Urothelium cell line (cell line): ENCODE data around the gene KCTD17.

ENCODE experiments used
- DNase-seq: peaks from one replicate; pipeline ENCODE4 v3.0.0; 2011; ENCODE audit warnings: low spot score, mixed read lengths
- FAIRE-seq: peaks from 2 replicates; lab custom pipeline; 2011; peaks lifted over from hg19 to GRCh38; lab: Jason Lieb, UNC

KCTD17 gene

GRCh38 chr22:37097346-37097745 lies 45.8 kb downstream of the KCTD17 start:
- no peak for DNase-seq
- FAIRE-seq = no peak

DNA sequence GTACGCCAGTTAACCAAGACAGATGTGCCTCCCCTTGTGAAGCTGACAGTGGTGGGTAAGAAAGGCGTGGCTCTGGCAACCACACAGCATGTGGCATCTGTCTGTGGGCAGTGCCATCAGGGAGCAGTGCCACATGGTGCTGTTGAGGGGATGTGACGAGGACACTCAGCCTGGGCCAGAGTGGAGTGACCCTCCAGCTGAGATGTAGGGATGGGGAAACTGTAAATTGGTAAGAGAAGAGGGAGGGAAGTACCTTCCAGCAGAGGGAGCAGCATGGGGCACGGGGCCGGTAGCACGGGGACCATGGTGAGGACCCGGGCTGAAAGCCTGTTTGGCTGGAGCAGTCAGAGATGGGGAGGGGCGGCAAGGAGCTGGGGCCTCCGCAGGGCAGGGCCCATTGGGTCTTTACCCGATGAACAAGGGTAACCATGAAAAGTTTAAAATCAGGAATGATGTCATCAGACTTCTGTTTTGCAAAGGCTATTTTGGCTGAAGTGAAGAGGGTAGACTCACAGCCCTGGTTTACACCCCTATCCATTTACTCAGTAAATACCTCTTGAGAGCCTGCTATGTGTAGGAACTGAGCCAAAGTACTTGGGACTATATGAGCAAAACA lies 47.5 kb downstream of the KCTD17 start:
- DNase-seq = no peak

GRCh38 chr22:37100589-37101127 lies 49.1 kb downstream of the KCTD17 start:
- DNase-seq (no peak), FAIRE-seq (no peak)

More for the DNA sequence above, 47.5 kb downstream of the KCTD17 start:
- FAIRE-seq = peak; percentile 68

- DNase-seq = no peak
- FAIRE-seq = no peak
Observed at GRCh38 chr22:37101311-37102066, 49.9 kb downstream of the KCTD17 start.

GRCh38 chr22:37103151-37103550 lies 51.6 kb downstream of the KCTD17 start:
- FAIRE-seq (no peak), DNase-seq (no peak)

DNA sequence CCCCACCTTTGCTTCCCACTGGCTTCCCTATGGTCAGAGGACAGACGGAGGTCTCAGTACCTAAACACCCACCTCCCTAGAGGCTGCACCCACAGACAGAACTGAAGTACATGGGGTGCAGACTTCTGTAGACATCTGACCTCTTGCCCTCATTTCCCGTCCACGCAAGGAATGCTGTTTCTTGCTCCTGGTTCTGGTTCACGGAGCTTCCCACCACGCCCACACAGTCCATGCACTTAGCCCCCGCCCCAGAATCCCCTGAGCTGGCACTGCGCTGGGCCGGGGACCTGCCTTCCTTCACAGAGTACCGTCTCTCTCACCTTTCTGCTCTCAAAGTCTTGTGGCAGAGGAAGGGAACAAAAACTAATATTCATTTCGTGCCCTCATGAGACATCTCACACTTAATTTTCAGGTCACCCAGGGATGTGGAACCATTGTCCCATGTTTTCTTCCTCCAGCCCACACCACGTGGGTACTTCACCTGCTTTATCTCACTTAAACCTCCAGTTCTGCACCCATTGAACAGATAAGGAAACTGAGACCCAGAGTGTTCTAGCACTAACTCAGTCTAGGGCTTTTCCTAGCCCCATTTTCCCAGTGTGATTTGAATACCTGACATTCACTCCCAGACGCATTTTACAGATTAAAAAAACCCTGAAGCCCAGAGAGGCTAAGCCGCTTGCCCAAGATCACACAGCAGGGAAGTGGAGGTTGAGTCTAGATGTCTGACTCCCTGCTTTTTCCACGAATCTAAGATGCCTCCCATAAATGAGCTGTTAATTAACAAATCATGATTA lies 52.3 kb downstream of the KCTD17 start:
- FAIRE-seq = no peak

DNA sequence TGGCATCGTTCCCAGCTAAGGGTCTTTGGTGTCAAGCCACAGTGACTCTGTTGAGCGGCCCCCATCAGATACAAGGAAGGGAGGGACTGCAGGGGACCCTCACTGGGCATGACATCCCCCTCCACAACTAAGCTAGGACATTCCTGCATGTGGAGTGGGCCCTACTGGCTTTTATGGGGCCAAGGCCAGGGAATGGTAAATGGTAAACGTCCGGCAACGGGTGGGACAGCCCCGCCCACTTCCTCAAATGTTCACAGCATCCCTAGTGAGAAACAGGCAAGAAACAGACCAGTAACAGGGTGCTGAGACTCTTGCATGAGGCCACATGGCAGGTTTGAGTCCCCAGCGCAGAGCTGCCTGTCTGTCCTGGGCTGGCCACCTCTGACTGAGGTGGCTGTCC lies 53.6 kb downstream of the KCTD17 start:
- DNase-seq = no peak
- no peak for FAIRE-seq

More for the DNA sequence above, 52.3 kb downstream of the KCTD17 start:
- DNase-seq = no peak

GRCh38 chr22:37105990-37106389 lies 54.4 kb downstream of the KCTD17 start:
- DNase-seq = no peak
- no peak for FAIRE-seq

- DNase-seq (no peak), FAIRE-seq (no peak)
Observed at GRCh38 chr22:37107816-37108621, 56.5 kb downstream of the KCTD17 start.

DNA sequence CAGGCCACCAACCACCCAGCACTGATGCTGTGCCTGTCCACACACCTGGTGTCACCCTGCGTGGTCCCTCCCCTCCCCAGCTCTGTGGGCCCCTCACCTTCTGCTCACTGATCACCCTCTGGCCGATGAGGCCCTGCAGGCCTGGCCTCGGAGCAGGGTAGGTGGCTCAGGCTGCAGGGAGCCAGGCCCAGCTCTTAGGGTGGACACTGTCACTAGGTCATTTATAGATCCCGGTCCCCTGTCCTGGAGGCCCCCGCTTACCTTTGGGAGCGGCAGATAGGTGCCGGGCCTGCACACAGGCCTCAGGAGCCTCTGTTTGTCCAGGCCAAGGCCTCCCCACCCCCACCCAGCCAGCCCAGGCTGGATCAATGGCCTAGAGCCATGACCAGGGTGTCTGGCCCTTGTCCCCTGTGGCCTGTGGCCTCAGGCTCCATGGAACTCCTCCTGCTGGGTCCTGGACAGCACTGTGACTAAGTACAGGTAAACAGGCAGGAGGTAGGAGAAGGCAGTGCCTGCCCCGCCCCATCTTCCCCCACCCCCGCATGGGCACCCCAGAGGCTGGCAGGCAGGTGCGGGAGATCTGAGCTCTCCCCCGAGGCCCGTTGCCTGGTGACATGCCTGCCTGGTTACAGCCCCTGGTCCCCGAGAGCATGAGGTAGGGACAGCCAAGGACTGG lies 57.8 kb downstream of the KCTD17 start, which contains the start of gene TMPRSS6:
Gene TMPRSS6 (minus strand): TSS at position 472 of the 676 bp plus-strand sequence. CDS start 6,296 bp downstream, outside the sequence.
- DNase-seq (no peak), FAIRE-seq (no peak)

- DNase-seq = no peak
- FAIRE-seq = peak; percentile 99
Observed at GRCh38 chr22:37111156-37111717, 59.7 kb downstream of the KCTD17 start.

DNA sequence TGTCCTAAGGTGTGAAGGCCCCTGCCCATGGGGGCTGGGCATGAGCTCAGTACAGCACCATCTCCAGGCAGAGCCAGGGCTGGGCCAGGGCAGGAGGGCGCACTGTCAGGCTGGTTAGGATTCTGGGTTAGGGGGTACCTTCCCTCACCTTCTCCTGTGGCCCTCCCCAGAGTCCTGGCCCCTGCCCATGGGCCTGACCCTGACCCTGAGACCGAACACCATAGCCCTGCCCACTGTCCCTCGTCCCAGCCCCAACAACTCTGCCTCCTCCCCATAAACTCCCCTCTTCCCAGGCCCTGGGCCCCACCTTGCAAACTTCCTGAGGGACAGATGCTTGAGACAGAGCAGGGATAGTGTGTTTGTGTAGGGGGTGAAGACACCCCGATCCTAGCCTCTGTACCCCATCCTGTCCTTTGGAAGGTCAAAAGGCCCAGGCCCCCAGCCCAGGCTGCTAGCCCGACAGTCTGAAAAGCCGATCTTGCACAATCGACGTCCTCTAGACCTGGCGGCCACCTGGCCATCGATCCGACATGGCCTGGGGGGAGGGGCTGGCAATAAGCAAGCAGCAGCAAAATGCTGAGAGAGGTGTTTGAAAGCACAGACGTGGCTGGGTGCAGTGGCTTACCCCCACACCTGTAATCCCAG lies 60.7 kb downstream of the KCTD17 start:
- DNase-seq = no peak
- FAIRE-seq = no peak
